GM18517 (cell line): ENCODE measurements around the gene DFFB.

Source experiments
- ATAC-seq: cut with Tn5 transposase; IDR thresholded peaks from one replicate; pipeline ENCODE4 v1.9.1; 2021; ENCODE audit warnings: mild to moderate bottlenecking, moderate library complexity; ENCODE audit not compliant: unreplicated experiment

DFFB gene

DNA sequence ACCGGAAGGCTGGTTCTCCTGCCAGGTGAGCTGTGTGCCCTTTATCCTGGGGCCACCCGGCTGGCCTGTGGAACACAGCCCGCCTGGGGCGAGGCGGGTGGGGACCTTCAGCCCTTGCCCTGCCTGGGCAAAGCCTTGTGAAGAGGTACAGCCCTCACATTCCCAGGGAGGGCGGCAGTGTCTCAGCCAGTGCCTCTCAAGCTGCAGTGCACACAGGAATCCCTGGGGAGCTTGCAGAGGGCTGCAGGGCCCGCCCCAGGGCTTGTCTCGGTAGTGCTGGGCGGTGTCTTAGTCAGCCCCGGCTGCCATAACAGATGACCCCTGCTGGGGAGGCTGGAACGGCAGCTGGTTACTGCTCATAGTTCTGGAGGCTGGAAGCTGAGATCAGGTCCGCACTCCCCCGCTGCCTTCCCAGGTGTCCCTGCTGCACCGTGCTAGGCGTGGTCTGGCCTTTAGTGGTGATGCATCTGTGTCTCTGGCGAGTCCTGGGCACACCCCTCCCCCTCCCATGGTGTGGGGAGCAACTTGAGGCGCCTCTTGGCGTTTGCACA is 12.6 kb downstream of the DFFB start:
- ATAC-seq = no peak

GRCh38 chr1:3871451-3871805 is 14.2 kb downstream of the DFFB start:
- no peak for ATAC-seq

DNA sequence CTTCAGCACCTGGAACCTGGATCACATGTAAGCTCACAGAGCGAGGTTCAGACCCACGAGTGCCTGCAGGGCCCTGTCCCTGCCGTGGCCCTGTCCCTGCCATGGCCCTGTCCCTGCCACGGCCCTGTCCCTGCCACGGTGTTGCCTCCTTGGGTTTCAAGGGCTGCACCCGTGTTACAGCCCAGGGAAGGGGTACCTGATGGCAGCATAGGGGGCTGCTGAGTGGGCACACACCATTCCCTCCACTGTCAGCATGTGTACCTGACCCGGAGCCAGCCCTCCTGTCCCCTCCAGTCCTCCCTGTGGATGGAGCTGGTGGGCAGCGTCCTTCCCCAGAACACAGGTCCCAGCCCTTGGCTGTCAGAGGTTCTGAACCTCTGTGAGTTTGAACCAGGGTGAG is 15.3 kb downstream of the DFFB start:
- ATAC-seq = no peak

DNA sequence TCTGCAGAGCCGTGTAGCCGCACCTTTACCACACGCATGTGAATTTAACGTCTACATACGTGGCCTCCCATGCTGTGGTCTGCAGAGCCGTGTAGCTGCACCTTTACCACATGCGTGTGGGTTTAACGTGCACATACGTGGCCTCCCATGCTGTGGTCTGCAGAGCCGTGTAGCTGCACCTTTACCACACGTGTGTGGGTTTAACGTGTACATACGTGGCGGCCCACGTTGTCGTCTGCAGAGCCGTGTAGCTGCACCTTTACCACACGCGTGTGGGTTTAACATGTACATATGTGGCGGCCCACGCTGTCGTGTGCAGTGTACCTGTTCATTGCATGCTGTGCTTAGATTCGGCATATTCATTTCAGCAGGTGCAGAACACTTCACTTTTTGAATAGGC is 17.5 kb downstream of the DFFB start:
- ATAC-seq = no peak

- no peak for ATAC-seq
These were observed 19.4 kb downstream of the DFFB start for GRCh38 chr1:3876716-3877115.

GRCh38 chr1:3879099-3879498 is 21.8 kb downstream of the DFFB start:
- no peak for ATAC-seq

DNA sequence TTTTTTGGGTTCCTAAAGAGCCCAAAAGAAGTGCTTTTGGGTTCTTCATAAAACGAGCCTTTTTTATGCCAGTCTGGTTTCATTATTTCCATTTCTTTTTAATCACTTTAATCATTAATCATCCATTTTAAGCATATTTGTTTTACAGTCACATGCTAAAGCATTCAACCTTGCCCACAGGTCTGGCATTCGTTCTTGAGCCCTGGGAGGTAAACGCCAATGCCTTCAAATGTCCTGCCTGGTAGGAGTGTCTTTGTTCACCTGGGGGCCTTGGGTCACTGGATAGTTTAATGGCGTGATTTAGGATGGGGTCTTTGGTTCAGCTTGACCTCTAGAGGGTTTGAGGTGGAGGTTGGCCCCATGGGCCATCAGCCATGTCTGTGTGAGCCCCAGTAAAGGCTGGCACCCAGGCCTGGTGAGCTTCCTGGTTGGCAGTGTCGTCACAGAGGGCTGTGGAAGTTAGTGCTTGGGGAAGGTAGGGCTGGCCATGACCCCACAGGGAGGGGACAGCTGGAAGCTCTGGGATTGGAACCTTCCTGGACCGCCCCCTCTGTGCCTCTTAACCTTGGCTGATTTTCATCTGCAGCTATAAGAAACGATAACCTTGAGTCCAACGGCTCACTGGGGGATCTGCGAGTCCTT is 22.6 kb downstream of the DFFB start:
- no peak for ATAC-seq

DNA sequence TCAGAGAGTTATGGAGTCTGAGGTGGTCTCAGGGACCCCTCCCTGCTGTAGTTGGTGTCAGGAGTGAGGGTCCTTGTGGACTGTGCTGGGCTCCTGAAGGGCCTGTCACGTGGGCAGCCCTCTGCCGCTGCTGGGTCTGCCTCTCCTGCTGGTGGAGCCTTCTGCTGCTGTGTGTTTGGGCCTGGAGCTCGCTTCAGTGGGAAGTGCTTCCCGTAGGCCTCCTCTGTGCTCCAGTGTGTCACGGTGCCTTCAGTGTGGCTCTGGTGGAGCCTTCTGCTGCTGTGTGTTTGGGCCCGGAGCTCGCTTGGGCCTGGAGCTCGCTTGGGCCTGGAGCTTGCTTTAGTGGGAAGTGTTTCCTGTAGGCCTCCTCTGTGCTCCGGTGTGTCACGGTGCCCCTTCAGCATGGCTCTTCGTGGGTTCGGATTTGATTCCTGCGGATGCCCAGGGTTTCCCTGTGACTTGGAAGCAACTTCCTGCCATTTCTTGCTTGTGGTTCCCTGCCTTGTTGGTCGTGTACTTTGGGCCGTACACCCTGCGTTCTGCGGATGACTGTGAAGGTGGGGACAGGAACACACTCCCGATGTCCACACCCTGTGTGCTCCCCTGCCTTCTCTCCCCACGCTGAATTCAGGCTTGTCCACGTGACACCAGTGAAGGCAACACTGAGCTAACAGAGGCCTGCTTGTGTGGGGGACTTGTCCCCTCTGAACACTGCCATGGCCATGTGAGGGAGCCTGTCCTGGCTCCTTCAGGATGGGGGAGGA is 23.3 kb downstream of the DFFB start:
- no peak for ATAC-seq

DNA sequence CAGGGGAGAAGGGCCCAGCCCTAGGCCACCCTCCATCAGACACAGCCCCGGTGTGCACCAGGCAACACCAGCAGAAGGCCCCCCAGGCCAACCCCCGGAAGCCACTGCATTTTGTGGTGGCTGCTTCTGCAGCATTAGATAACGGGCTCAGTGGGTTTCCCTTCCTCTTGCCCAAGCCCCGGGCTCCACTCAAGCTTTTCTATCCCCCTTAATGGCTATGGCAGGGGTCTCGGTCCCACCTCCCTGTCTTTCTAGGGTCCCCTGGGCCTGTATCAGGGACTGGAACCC is 23.9 kb downstream of the DFFB start:
- ATAC-seq = no peak

- no peak for ATAC-seq
These were observed 26.1 kb downstream of the DFFB start for GRCh38 chr1:3883194-3883925.

GRCh38 chr1:3884966-3885365 is 27.7 kb downstream of the DFFB start:
- no peak for ATAC-seq

GRCh38 chr1:3885611-3886010 is 28.3 kb downstream of the DFFB start:
- ATAC-seq = no peak

DNA sequence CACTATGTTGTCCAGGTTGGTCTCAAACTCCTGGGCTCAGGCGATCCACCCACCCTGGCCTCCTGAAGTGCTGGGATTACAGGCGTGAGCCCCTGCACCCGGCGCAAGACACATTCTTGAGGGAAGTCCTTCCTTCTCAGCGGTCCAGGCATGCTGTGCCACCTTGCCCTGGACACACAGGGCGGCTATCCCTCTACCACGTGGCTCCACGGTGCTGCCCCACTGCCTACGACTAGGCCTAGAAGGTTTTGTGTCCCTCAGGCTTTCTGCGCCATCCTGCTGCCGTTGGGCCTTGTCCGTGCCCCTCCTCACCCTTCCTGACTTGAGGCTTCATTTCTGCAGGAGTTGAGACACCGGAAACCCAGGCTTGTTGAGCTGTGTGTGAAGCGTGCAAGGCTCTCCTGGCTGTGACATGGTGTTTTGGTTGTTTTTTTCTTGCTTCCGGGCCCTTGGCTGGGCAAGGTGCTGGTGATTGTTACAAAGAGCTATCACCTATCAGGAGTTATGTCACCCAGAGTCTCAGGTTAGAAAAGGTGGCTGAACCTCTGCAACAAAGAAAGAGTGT is 28.9 kb downstream of the DFFB start:
- no peak for ATAC-seq

GRCh38 chr1:3886691-3887090 is 29.4 kb downstream of the DFFB start:
- ATAC-seq = no peak

DNA sequence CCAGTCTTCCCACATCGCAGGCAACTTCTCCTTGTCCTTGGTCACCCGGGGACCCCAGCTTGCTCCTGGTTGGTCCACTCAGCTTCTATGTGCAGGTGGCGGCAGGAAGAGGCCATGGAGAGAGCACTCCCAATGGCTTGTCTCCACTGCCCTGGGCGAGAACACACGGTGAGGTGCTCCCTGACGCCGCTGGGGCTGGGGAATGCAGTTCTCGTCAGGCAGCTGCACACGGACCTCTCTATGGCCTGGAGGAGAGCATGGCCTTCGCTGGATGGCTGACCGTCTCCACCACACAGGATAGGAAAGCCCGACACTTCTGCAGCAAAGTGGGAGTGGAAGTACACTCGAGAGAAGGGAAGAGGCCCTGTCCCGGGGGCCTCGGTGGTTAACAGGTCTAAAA is 31.0 kb downstream of the DFFB start:
- no peak for ATAC-seq

DNA sequence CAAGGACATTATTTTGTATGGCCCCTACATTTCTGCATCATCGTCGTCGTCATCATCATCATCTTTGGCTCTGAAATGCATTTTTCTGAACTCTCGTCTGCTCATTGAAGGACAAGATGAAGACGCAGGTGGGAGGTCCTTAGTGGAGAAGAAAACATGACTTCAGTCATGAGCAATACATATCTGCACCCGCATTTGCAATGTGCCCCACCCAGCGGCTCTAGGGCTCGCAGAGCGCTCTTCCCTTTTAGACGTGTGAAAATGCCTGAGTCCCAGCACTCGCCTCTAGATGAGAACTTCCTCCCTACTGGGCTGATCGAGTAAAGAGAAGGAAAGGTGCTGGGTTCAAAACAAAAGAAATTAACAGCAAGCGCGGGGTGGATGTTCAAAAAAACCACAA is 32.7 kb downstream of the DFFB start:
- no peak for ATAC-seq

DNA sequence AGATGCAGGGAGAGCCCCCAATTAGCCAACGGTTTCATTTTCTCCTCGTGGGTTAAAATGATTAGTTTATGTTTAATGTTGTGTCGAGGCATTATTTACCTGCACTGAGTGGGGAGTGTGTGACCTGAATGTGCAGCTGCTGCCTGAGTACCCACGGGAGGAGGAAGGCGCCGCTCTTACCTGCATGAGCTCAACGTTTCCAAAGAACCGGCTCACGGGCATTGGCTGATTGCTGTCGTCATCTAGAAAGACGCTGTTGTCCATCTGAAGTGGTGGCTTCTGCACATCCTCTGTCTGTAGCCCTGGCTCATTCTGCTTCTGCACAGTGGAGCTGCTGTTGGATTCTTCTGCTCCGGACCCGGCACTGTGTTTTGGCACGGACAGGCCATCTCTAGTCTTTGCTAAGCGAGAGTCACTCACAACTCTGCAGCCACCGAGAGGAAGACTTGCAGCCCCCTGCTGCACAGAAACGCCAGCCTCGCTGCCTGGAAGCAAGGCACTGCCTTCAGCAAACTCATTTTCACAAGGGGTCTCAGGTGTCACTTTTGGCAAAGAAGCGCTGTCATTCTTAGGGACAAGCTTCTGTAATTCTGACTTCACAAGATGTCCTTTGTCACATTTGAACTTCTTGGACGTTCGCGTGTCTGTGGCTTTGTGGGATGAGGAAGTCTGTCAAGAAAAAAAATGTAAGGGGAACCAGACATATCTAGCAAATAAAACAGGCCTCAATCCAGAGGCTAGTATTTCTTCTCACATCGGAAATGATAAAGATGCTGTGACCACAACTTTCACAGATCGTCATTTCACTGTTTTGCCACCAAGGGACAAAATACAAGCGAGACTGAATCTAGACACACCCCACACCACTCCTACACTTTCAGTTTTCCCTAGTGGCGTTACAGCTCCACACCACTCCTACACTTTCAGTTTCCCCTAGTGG is 33.4 kb downstream of the DFFB start:
- no peak for ATAC-seq

- no peak for ATAC-seq
These were observed 34.1 kb downstream of the DFFB start for GRCh38 chr1:3891329-3891865.

GRCh38 chr1:3892748-3893147 is 35.5 kb downstream of the DFFB start:
- no peak for ATAC-seq

GRCh38 chr1:3893190-3893589 is 35.9 kb downstream of the DFFB start:
- no peak for ATAC-seq
